Keratinocyte (primary cell): ENCODE measurements around the gene CREBL2. TPM values are rescaled to one million over a fixed set of nuclear protein-coding genes. Genes with fewer than 3 reads are reported as not detected.

Experiments
- DNase-seq: peaks from one replicate; pipeline ENCODE4 v3.0.0-alpha.2; 2011; ENCODE audit warnings: low read depth, missing footprints, low spot score
- FAIRE-seq: peaks from 2 replicates; lab custom pipeline; 2011; peaks lifted over from hg19 to GRCh38; lab: Jason Lieb, UNC
- H2AFZ ChIP-seq: 2 replicates; pipeline ENCODE4 v1.6.0; 2012; ENCODE audit warnings: low read length, control low read depth, inconsistent platforms; ENCODE audit not compliant: control insufficient read depth
- H3K27ac ChIP-seq: 2 replicates; pipeline ENCODE4 v1.5.1; 2011; ENCODE audit warnings: low read length; ENCODE audit not compliant: control insufficient read depth, insufficient read depth
- H3K27me3 ChIP-seq: 3 replicates; pipeline ENCODE4 v1.6.0; 2011; ENCODE audit warnings: low read length; ENCODE audit not compliant: control insufficient read depth, insufficient read depth; ENCODE audit errors: extremely low read depth
- H3K36me3 ChIP-seq, 2 experiments: 2 replicates in 1 of 2; 3 replicates in 1 of 2; pipeline ENCODE4 v1.5.1; 2011; ENCODE audit warnings: low read length in 2 of 2, mild to moderate bottlenecking in 1 of 2; ENCODE audit not compliant: control insufficient read depth in 2 of 2, insufficient read depth in 2 of 2; ENCODE audit errors: extremely low read depth in 1 of 2
- H3K4me1 ChIP-seq: 3 replicates; pipeline ENCODE4 v1.5.1; 2011; ENCODE audit warnings: low read length; ENCODE audit not compliant: control insufficient read depth, insufficient read depth; ENCODE audit errors: extremely low read depth
- H3K4me2 ChIP-seq: 3 replicates; pipeline ENCODE4 v1.6.0; 2011; ENCODE audit warnings: low read depth, low read length; ENCODE audit not compliant: control insufficient read depth, insufficient read depth; ENCODE audit errors: extremely low read depth
- H3K4me3 ChIP-seq, 3 experiments: fragments of 200-600 bp in 1 of 3; sonication (generic) in 1 of 3; 2 replicates in 2 of 3; 3 replicates in 1 of 3; pipeline ENCODE4 v1.5.1; 2011 to 2016; ENCODE audit warnings: low read length in 3 of 3, mild to moderate bottlenecking in 3 of 3, control low read depth in 2 of 3, inconsistent platforms in 1 of 3, low read depth in 1 of 3, mixed read lengths in 1 of 3, mixed run types in 1 of 3, moderate library complexity in 1 of 3; ENCODE audit not compliant: control insufficient read depth in 2 of 3, insufficient read depth in 2 of 3; ENCODE audit errors: extremely low read depth in 1 of 3
- H3K79me2 ChIP-seq: 2 replicates; pipeline ENCODE4 v1.6.0; 2012; ENCODE audit warnings: low read length; ENCODE audit not compliant: control insufficient read depth, insufficient read depth
- H3K9ac ChIP-seq: 3 replicates; pipeline ENCODE4 v1.6.0; 2011; ENCODE audit warnings: low read length; ENCODE audit not compliant: control insufficient read depth, insufficient read depth; ENCODE audit errors: extremely low read depth
- H3K9me1 ChIP-seq: 3 replicates; pipeline ENCODE4 v1.6.0; 2011; ENCODE audit warnings: low read length; ENCODE audit not compliant: control insufficient read depth, insufficient read depth; ENCODE audit errors: extremely low read depth
- H3K9me3 ChIP-seq: 2 replicates; pipeline ENCODE4 v1.5.1; 2012; ENCODE audit warnings: low read depth, low read length; ENCODE audit not compliant: control insufficient read depth
- H4K20me1 ChIP-seq: 3 replicates; pipeline ENCODE4 v1.6.0; 2011; ENCODE audit warnings: low read length; ENCODE audit not compliant: control insufficient read depth, insufficient read depth; ENCODE audit errors: extremely low read depth
- CTCF ChIP-seq, 3 experiments: IDR thresholded peaks in 1 of 3; conservative IDR thresholded peaks in 1 of 3; optimal IDR thresholded peaks in 1 of 3; 2 replicates in 2 of 3; 3 replicates in 1 of 3; pipeline versions ENCODE3 to v1.5.1; 2011; ENCODE audit warnings: low read length in 3 of 3, mild to moderate bottlenecking in 3 of 3, moderate library complexity in 2 of 3, control low read depth in 1 of 3, inconsistent platforms in 1 of 3; ENCODE audit not compliant: insufficient read depth in 2 of 3; ENCODE audit errors: extremely low read depth in 1 of 3
- EZH2 ChIP-seq: IDR thresholded peaks from one replicate; pipeline ENCODE4 v1.6.1; 2012; ENCODE audit warnings: inconsistent platforms, mild to moderate bottlenecking, low read length, moderate library complexity
- dilution Hi-C: fragments of 300-500 bp; cut with MboI; formaldehyde crosslinking; loops from one replicate; pipeline ENCODE4 v1.7.0; 2020; ENCODE audit warnings: low sequenced_read_pairs; ENCODE audit not compliant: extremely low pct_ligation_motif_present
- polyA plus RNA-seq, 5 experiments: library from polyadenylated mRNA; depleted of rRNA in 3 of 5; stranded (reverse) in 3 of 5; stranded (forward) in 1 of 5; unstranded in 1 of 5; fragments of >200 nt; gene quantifications; 1 replicate in 1 of 5; 2 replicates in 3 of 5; 3 replicates in 1 of 5; pipeline versions ENCODE4 v1.2.1 to v1.2.3, GENCODE V29; 2011 to 2012; ENCODE audit warnings: missing spikeins in 2 of 5, low read depth in 1 of 5, low replicate concordance in 1 of 5

CREBL2 gene
- polyA plus RNA-seq, 1 donor (not counting 4 experiments of a cell fraction or from before 2014, with no cell fraction given), result 15.8 TPM

- no peak overlapping the region for H3K9ac ChIP-seq
- no peaks in the 10 kb centered on the region for H3K36me3 ChIP-seq
- DNase-seq (no peak), FAIRE-seq (no peak)
- no peaks in the 10 kb centered on the region for H3K27me3 ChIP-seq
- no peak overlapping the region for H3K4me2 ChIP-seq
- no peaks in the 10 kb centered on the region for H3K79me2 ChIP-seq
- H3K4me1 ChIP-seq, result peaks cover 4% of the 10 kb centered on the region
- no peaks in the 10 kb centered on the region for H4K20me1 ChIP-seq
- no peak overlapping the region for H3K27ac ChIP-seq
- no peak overlapping the region for H3K4me3 ChIP-seq
- H3K9me1 ChIP-seq, result no peaks in the 10 kb centered on the region
- no peaks in the 10 kb centered on the region for H3K9me3 ChIP-seq
- TF ChIP-seq CTCF (optimal IDR thresholded peaks at IDR 0.05 in 1 of 3, IDR thresholded peaks at IDR 0.05 in 1 of 3, conservative IDR thresholded peaks at IDR 0.05 in 1 of 3; ENCODE audit: extremely low read depth in 1 of 3, insufficient read depth in 2 of 3, low read length in 3 of 3) (no peak), EZH2 (no peak)
- H2AFZ ChIP-seq, result no peak overlapping the region
- dilution Hi-C loops, result no loop called here
Observed at GRCh38 chr12:12691549-12691948, 79.9 kb downstream of the CREBL2 start.

- dilution Hi-C loops, result no loop called here
- Histone ChIP-seq H3K79me2 (no peaks in the 10 kb centered on the region), H3K4me3 (no peak overlapping the region), H3K9me1 (no peaks in the 10 kb centered on the region), H3K4me1 (peaks cover 10% of the 10 kb centered on the region), H3K4me2 (no peak overlapping the region), H2AFZ (no peak overlapping the region), H3K27ac (no peak overlapping the region), H3K9ac (no peak overlapping the region), H3K9me3 (no peaks in the 10 kb centered on the region), H3K36me3 (no peaks in the 10 kb centered on the region), H3K27me3 (no peaks in the 10 kb centered on the region), H4K20me1 (no peaks in the 10 kb centered on the region)
- DNase-seq (no peak), FAIRE-seq (no peak)
- TF ChIP-seq EZH2 (no peak), CTCF (optimal IDR thresholded peaks at IDR 0.05 in 1 of 3, IDR thresholded peaks at IDR 0.05 in 1 of 3, conservative IDR thresholded peaks at IDR 0.05 in 1 of 3; ENCODE audit: extremely low read depth in 1 of 3, insufficient read depth in 2 of 3, low read length in 3 of 3) (no peak)
Observed at GRCh38 chr12:12693111-12693671, 81.5 kb downstream of the CREBL2 start.

Other genes starting within 250 kb of the CREBL2 start
- 7.6 to 9.3 TPM (median 8.2 TPM) in 3 replicates for gene DUSP16, start 49.0 kb upstream of the CREBL2 start, polyA plus RNA-seq
- 0.05 to 0.45 TPM (median 0.17 TPM) in 3 replicates for gene GPR19, start 84.3 kb downstream of the CREBL2 start, polyA plus RNA-seq
- 2.9 to 5.5 TPM (median 5.1 TPM) in 3 replicates for gene CDKN1B, start 105.5 kb downstream of the CREBL2 start, polyA plus RNA-seq
- 0.34 to 0.36 TPM (median 0.34 TPM) in 3 replicates for gene APOLD1, start 173.8 kb downstream of the CREBL2 start, polyA plus RNA-seq
- gene DDX47, start 201.5 kb downstream of the CREBL2 start, polyA plus RNA-seq, result 52.9 to 92.6 TPM (median 90.2 TPM) in 3 replicates